Epithelial cell of esophagus (primary cell): ENCODE results near the gene EFR3B.

ENCODE experiments used
- DNase-seq: peaks from one replicate; pipeline ENCODE4 v3.0.0; 2010; ENCODE audit warnings: low read depth
- H3K4me3 ChIP-seq: 2 replicates; pipeline ENCODE4 v1.5.1; 2011; ENCODE audit warnings: mild to moderate bottlenecking, low read length, control low read depth
- CTCF ChIP-seq: IDR thresholded peaks from 2 replicates; pipeline ENCODE4 v1.5.1; 2011; ENCODE audit warnings: low read depth, mild to moderate bottlenecking, low read length, control low read depth, inconsistent platforms; ENCODE audit not compliant: insufficient read depth; ENCODE audit errors: missing control alignments

The EFR3B gene

GRCh38 chr2:25044011-25044410 is 2.1 kb downstream of the EFR3B start:
- no peak overlapping the region for H3K4me3 ChIP-seq
- no peak for TF ChIP-seq CTCF
- no peak for DNase-seq

- H3K4me3 ChIP-seq = no peak overlapping the region
- peak; percentile 11 for DNase-seq
- no peak for TF ChIP-seq CTCF
Measured at GRCh38 chr2:25044990-25045389, 3.1 kb downstream of the EFR3B start.

- TF ChIP-seq CTCF = no peak
- no peak overlapping the region for H3K4me3 ChIP-seq
- DNase-seq = no peak
Measured at GRCh38 chr2:25049422-25049821, 7.5 kb downstream of the EFR3B start.

GRCh38 chr2:25050128-25050527 is 8.3 kb downstream of the EFR3B start:
- no peak for TF ChIP-seq CTCF
- no peak for DNase-seq
- no peak overlapping the region for H3K4me3 ChIP-seq

- no peak for TF ChIP-seq CTCF
- no peak for DNase-seq
- no peak overlapping the region for H3K4me3 ChIP-seq
Measured at GRCh38 chr2:25053041-25053440, 11.2 kb downstream of the EFR3B start.

GRCh38 chr2:25054720-25055119 is 12.8 kb downstream of the EFR3B start:
- no peak overlapping the region for H3K4me3 ChIP-seq
- TF ChIP-seq CTCF = no peak
- no peak for DNase-seq

GRCh38 chr2:25055376-25055920 is 13.6 kb downstream of the EFR3B start:
- H3K4me3 ChIP-seq = no peak overlapping the region
- no peak for TF ChIP-seq CTCF

More at GRCh38 chr2:25055376-25055920, 13.6 kb downstream of the EFR3B start:
- no peak for DNase-seq
